ENCODE measurements around the gene RASA1. TPM values are rescaled to one million over a fixed set of nuclear protein-coding genes. Genes with fewer than 3 reads are reported as not detected.

The RASA1 gene
- total RNA-seq, 1 experiment from 2014 or later = 23.9 TPM

DNA sequence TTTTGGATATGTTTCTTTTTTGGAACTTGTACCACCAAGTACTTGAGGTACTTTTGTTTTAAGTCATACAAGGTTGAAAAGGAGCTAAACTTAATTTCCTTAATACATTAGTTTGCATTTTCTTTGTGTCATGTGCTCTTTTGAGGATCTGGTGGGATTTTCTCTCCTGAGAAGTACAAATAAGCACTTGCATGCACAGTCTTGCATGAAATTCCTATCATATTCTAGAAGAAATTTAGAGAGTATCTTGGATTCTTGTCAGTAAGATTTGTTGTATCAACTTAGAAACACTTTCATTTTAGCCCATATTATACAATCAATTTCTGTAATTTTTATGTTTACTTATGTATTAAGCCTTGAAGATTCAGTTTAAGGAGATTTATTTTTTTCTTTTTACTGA lies 80.2 kb downstream of the RASA1 start:
- POLR2A ChIA-PET = no interaction called here
- no peak overlapping the region for H3K27ac ChIP-seq (ENCODE audit: low read depth, low read length)
- RAD21 ChIA-PET (ENCODE audit: low non-redundant PET in 1 of 2, low total read pairs in 2 of 2, uncharacterized antibody in 2 of 2, unreplicated experiment in 2 of 2) = no interaction called here
- ATAC-seq (no peak), DNase-seq (ENCODE audit: low read depth, low spot score) (no peak)
- no peaks in the 10 kb centered on the region for H3K79me2 ChIP-seq (ENCODE audit: insufficient read depth, low read length)
- peaks cover 0 to 10% of the 10 kb centered on the region in 2 experiments; a peak in 1 of 4 replicates for H3K36me3 ChIP-seq (ENCODE audit: control insufficient read depth in 1 of 2, insufficient read depth in 2 of 2, low read length in 2 of 2)
- no peak overlapping the region for H3K9ac ChIP-seq (ENCODE audit: low read length)
- H3K4me2 ChIP-seq (ENCODE audit: low read length) = no peak overlapping the region
- H4K20me1 ChIP-seq (ENCODE audit: insufficient read depth) = no peaks in the 10 kb centered on the region
- TF ChIP-seq, protein P1, sequence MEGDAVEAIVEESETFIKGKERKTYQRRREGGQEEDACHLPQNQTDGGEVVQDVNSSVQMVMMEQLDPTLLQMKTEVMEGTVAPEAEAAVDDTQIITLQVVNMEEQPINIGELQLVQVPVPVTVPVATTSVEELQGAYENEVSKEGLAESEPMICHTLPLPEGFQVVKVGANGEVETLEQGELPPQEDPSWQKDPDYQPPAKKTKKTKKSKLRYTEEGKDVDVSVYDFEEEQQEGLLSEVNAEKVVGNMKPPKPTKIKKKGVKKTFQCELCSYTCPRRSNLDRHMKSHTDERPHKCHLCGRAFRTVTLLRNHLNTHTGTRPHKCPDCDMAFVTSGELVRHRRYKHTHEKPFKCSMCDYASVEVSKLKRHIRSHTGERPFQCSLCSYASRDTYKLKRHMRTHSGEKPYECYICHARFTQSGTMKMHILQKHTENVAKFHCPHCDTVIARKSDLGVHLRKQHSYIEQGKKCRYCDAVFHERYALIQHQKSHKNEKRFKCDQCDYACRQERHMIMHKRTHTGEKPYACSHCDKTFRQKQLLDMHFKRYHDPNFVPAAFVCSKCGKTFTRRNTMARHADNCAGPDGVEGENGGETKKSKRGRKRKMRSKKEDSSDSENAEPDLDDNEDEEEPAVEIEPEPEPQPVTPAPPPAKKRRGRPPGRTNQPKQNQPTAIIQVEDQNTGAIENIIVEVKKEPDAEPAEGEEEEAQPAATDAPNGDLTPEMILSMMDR (IDR thresholded peaks at IDR 0.05 in 2 of 3, conservative IDR thresholded peaks at IDR 0.05 in 1 of 3; ENCODE audit: borderline replicate concordance in 1 of 3, insufficient read depth in 1 of 3, low read depth in 2 of 3, low read length in 2 of 3) = no peak
- TF ChIP-seq, protein P2, sequence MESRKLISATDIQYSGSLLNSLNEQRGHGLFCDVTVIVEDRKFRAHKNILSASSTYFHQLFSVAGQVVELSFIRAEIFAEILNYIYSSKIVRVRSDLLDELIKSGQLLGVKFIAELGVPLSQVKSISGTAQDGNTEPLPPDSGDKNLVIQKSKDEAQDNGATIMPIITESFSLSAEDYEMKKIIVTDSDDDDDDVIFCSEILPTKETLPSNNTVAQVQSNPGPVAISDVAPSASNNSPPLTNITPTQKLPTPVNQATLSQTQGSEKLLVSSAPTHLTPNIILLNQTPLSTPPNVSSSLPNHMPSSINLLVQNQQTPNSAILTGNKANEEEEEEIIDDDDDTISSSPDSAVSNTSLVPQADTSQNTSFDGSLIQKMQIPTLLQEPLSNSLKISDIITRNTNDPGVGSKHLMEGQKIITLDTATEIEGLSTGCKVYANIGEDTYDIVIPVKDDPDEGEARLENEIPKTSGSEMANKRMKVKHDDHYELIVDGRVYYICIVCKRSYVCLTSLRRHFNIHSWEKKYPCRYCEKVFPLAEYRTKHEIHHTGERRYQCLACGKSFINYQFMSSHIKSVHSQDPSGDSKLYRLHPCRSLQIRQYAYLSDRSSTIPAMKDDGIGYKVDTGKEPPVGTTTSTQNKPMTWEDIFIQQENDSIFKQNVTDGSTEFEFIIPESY (IDR thresholded peaks at IDR 0.05; ENCODE audit: extremely low read depth, insufficient replicate concordance, low read length) = no peak
- TF ChIP-seq ZNF274 (IDR thresholded peaks at IDR 0.05; ENCODE audit: low read depth, low read length) = no peak
- TF ChIP-seq ZFX (IDR thresholded peaks at IDR 0.05) = no peak
- TF ChIP-seq CBX3 (IDR thresholded peaks at IDR 0.05; ENCODE audit: low read depth) = no peak
- BruUV-seq (replicated peaks) = no TSS peak
- no peaks in the 10 kb centered on the region for H3K9me3 ChIP-seq (ENCODE audit: control insufficient read depth in 1 of 2, insufficient read depth in 1 of 2, low read depth in 1 of 2, low read length in 2 of 2)
- no peaks in the 10 kb centered on the region for H3K4me1 ChIP-seq (ENCODE audit: control insufficient read depth in 1 of 2, insufficient read depth in 2 of 2, low read length in 2 of 2)
- H2AFZ ChIP-seq (ENCODE audit: low read depth, low read length, poor library complexity, severe bottlenecking) = no peak overlapping the region
- H3K9me2 ChIP-seq (ENCODE audit: insufficient read depth) = no peaks in the 10 kb centered on the region
- H3K27me3 ChIP-seq (ENCODE audit: insufficient read depth, low read length) = no peaks in the 10 kb centered on the region
- intact Hi-C loops (cut with micrococcal nuclease) = no loop called here
- H3K4me3 ChIP-seq (replicated peaks in 1 of 2; ENCODE audit: low read depth in 1 of 2, low read length in 2 of 2) = no peak overlapping the region
- CTCF ChIA-PET = no interaction called here

All from HCT116 (cell line).